H9 (cell line): ENCODE measurements around the gene VIM. TPM values are rescaled to one million over a fixed set of nuclear protein-coding genes. Genes with fewer than 3 reads are reported as not detected.

Experiments used
- DNase-seq: peaks from one replicate; pipeline ENCODE4 v3.0.0-alpha.2; 2017
- H2AFZ ChIP-seq: one replicate; pipeline ENCODE4 v1.6.1; 2013; ENCODE audit warnings: mild to moderate bottlenecking, low read length, control low read depth, moderate library complexity
- H2AK5ac ChIP-seq: 2 replicates; pipeline ENCODE4 v1.6.1; 2013; ENCODE audit warnings: low read length, control low read depth, mixed read lengths; ENCODE audit not compliant: insufficient read length
- H2BK120ac ChIP-seq: one replicate; pipeline ENCODE4 v1.6.1; 2013; ENCODE audit warnings: low read depth, mild to moderate bottlenecking, low read length, control low read depth, inconsistent platforms; ENCODE audit not compliant: poor library complexity, severe bottlenecking
- H2BK12ac ChIP-seq: 2 replicates; pipeline ENCODE4 v1.6.1; 2013; ENCODE audit warnings: low read length, control low read depth, mixed read lengths, low read depth; ENCODE audit not compliant: insufficient read length
- H2BK15ac ChIP-seq: 2 replicates; pipeline ENCODE4 v1.6.1; 2013; ENCODE audit warnings: low read depth, low read length, control low read depth
- H2BK20ac ChIP-seq: one replicate; pipeline ENCODE4 v1.6.1; 2013; ENCODE audit warnings: low read depth, mild to moderate bottlenecking, low read length, control low read depth, inconsistent platforms; ENCODE audit not compliant: poor library complexity, severe bottlenecking
- H2BK5ac ChIP-seq: 2 replicates; pipeline ENCODE4 v1.6.1; 2013; ENCODE audit warnings: low read length, control low read depth, mixed read lengths; ENCODE audit not compliant: insufficient read length
- H3K14ac ChIP-seq: 2 replicates; pipeline ENCODE4 v1.6.1; 2013; ENCODE audit warnings: low read length, control low read depth; ENCODE audit not compliant: insufficient read depth
- H3K18ac ChIP-seq: 2 replicates; pipeline ENCODE4 v1.6.1; 2013; ENCODE audit warnings: low read depth, mild to moderate bottlenecking, mixed read lengths, low read length, control low read depth; ENCODE audit not compliant: insufficient read length
- H3K23ac ChIP-seq: 2 replicates; pipeline ENCODE4 v1.6.1; 2013; ENCODE audit warnings: low read length, control low read depth, mixed read lengths, low read depth; ENCODE audit not compliant: insufficient read length
- H3K23me2 ChIP-seq: 2 replicates; pipeline ENCODE4 v1.6.1; 2013; ENCODE audit warnings: low read depth, mild to moderate bottlenecking, mixed read lengths, low read length, control low read depth; ENCODE audit not compliant: insufficient read length, poor library complexity, severe bottlenecking
- H3K27ac ChIP-seq: 2 replicates; pipeline ENCODE4 v1.5.1; 2013; ENCODE audit warnings: low read length, control low read depth, mixed read lengths, low read depth; ENCODE audit not compliant: insufficient read length
- H3K27me3 ChIP-seq: 2 replicates; pipeline ENCODE4 v1.6.1; 2013; ENCODE audit warnings: low read length, control low read depth, inconsistent platforms; ENCODE audit not compliant: insufficient read depth
- H3K4ac ChIP-seq: 2 replicates; pipeline ENCODE4 v1.6.1; 2013; ENCODE audit warnings: low read depth, mild to moderate bottlenecking, control low read depth, inconsistent platforms, low read length, moderate library complexity
- H3K4me1 ChIP-seq: 2 replicates; pipeline ENCODE4 v1.6.1; 2013; ENCODE audit warnings: low read length, control low read depth, inconsistent platforms; ENCODE audit not compliant: insufficient read depth
- H3K4me2 ChIP-seq: 2 replicates; pipeline ENCODE4 v1.6.1; 2013; ENCODE audit warnings: low read length, control low read depth, mixed read lengths; ENCODE audit not compliant: insufficient read length, insufficient read depth
- H3K56ac ChIP-seq: 2 replicates; pipeline ENCODE4 v1.6.1; 2013; ENCODE audit warnings: low read depth, mild to moderate bottlenecking, mixed read lengths, low read length, control low read depth; ENCODE audit not compliant: insufficient read length
- H3K79me1 ChIP-seq: 2 replicates; pipeline ENCODE4 v1.6.1; 2013; ENCODE audit warnings: low read depth, mild to moderate bottlenecking, moderate library complexity, low read length, control low read depth, inconsistent platforms; ENCODE audit not compliant: insufficient read depth, poor library complexity, severe bottlenecking
- H3K79me2 ChIP-seq: 2 replicates; pipeline ENCODE4 v1.6.1; 2013; ENCODE audit warnings: low read length, control low read depth, inconsistent platforms; ENCODE audit not compliant: insufficient read depth
- H3K9ac ChIP-seq: 2 replicates; pipeline ENCODE4 v1.6.1; 2013; ENCODE audit warnings: low read length, control low read depth, mixed read lengths; ENCODE audit not compliant: insufficient read length; ENCODE audit errors: extremely low read depth
- H3K9me3 ChIP-seq: one replicate; pipeline ENCODE4 v1.6.1; 2013; ENCODE audit warnings: low read depth, low read length, inconsistent platforms; ENCODE audit not compliant: control insufficient read depth
- H3T11ph ChIP-seq: one replicate; pipeline ENCODE4 v1.6.1; 2013; ENCODE audit warnings: mild to moderate bottlenecking, low read length, control low read depth, inconsistent platforms
- H4K20me1 ChIP-seq: one replicate; pipeline ENCODE4 v1.6.1; 2013; ENCODE audit not compliant: control insufficient read depth, insufficient read length, insufficient read depth
- H4K5ac ChIP-seq: 2 replicates; pipeline ENCODE4 v1.6.1; 2013; ENCODE audit warnings: low read depth, mild to moderate bottlenecking, mixed read lengths, low read length, control low read depth; ENCODE audit not compliant: insufficient read length
- H4K8ac ChIP-seq: replicated peaks from 2 replicates; pipeline ENCODE4 v1.6.1; 2013; ENCODE audit warnings: low read length, control low read depth, mixed read lengths, low read depth; ENCODE audit not compliant: insufficient read length
- H4K91ac ChIP-seq: 2 replicates; pipeline ENCODE4 v1.6.1; 2013; ENCODE audit warnings: low read depth, mild to moderate bottlenecking, moderate library complexity, mixed read lengths, low read length, control low read depth; ENCODE audit not compliant: insufficient read length
- H3K27ac Mint-ChIP-seq, 3 experiments: 2 replicates in 2 of 3; 3 replicates in 1 of 3; pipeline ENCODE4 v1.8.0; 2020 to 2021; ENCODE audit warnings: mixed read lengths in 3 of 3, mild to moderate bottlenecking in 1 of 3, moderate library complexity in 1 of 3
- H3K27me3 Mint-ChIP-seq: 2 replicates; pipeline ENCODE4 v1.8.0; 2021; ENCODE audit warnings: low read depth, mild to moderate bottlenecking, moderate library complexity, mixed read lengths
- H3K36me3 Mint-ChIP-seq, 3 experiments: 2 replicates in 2 of 3; 3 replicates in 1 of 3; pipeline ENCODE4 v1.8.0; 2020 to 2021; ENCODE audit warnings: low read depth in 3 of 3, mixed read lengths in 3 of 3; ENCODE audit not compliant: insufficient read depth in 1 of 3
- H3K4me1 Mint-ChIP-seq, 2 experiments: 2 replicates each; pipeline ENCODE4 v1.8.0; 2020; ENCODE audit warnings: mixed read lengths in 2 of 2
- H3K4me3 Mint-ChIP-seq, 2 experiments: 2 replicates in 1 of 2; 3 replicates in 1 of 2; pipeline ENCODE4 v1.8.0; 2020 to 2021; ENCODE audit warnings: mild to moderate bottlenecking in 2 of 2, mixed read lengths in 2 of 2, moderate library complexity in 1 of 2
- H3K9me3 Mint-ChIP-seq, 2 experiments: 2 replicates in 1 of 2; 3 replicates in 1 of 2; pipeline ENCODE4 v1.8.0; 2020; ENCODE audit warnings: mild to moderate bottlenecking in 2 of 2, mixed read lengths in 2 of 2, moderate library complexity in 1 of 2
- CTCF ChIP-seq: fragments of 200-600 bp; sonication (generic); conservative IDR thresholded peaks from 3 replicates; pipeline ENCODE4 v1.8.0; 2021; ENCODE audit warnings: antibody characterized with exemption, mild to moderate bottlenecking
- WGBS: extraction: QIAGEN DNeasy Blood & Tissue Kit; methylation state at CpG from one replicate; pipeline ENCODE4 v1.1.7; 2013; ENCODE audit warnings: missing lambda C conversion rate, low lambda C conversion rate, mixed read lengths; ENCODE audit not compliant: insufficient read length; ENCODE audit errors: extremely low coverage; 5-methylcytosine and 5-hydroxymethylcytosine counted together
- total RNA-seq: library from RNA; stranded (reverse); gene quantifications from 2 replicates; pipeline ENCODE4 v1.2.1, GENCODE V29; 2021

Gene VIM
- total RNA-seq, 1 experiment from 2014 or later, result 232 TPM

GRCh38 chr10:17181751-17182150 lies 46.3 kb upstream of the VIM start:
- Histone ChIP-seq H2BK15ac (no peak overlapping the region), H3K9me3 (no peaks in the 10 kb centered on the region), H2BK20ac (no peak overlapping the region), H4K20me1 (no peaks in the 10 kb centered on the region), H4K91ac (no peak overlapping the region), H2AK5ac (no peak overlapping the region), H3K27ac (no peak overlapping the region), H2BK12ac (no peak overlapping the region), H3K79me2 (no peaks in the 10 kb centered on the region), H3K4me1 (peaks cover 6% of the 10 kb centered on the region; the same call in 1 of the 2 replicates), H3K4ac (no peak overlapping the region), H3K27me3 (no peaks in the 10 kb centered on the region), H3K23ac (no peak overlapping the region), H4K5ac (no peak overlapping the region), H3K56ac (no peak overlapping the region), H3K18ac (no peak overlapping the region), H2BK5ac (no peak overlapping the region), H2AFZ (no peak overlapping the region), H3K23me2 (no peaks in the 10 kb centered on the region), H3K14ac (no peak overlapping the region), H3K9ac (peak overlapping the region; percentile 19), H3K79me1 (peaks cover 4% of the 10 kb centered on the region), H3K4me2 (peak overlapping the region; percentile 12), H4K8ac (no peak overlapping the region), H2BK120ac (no peak overlapping the region), H3T11ph (no peak overlapping the region)
- Mint-ChIP-seq H3K4me1 (peaks cover 12 to 16% of the 10 kb centered on the region in 2 experiments), H3K27ac (peak overlapping the region in 2 of 3 experiments; percentile 4 to 47; a peak in 1 of 7 replicates), H3K27me3 (no peaks in the 10 kb centered on the region), H3K36me3 (no peaks in the 10 kb centered on the region), H3K4me3 (no peak overlapping the region), H3K9me3 (no peaks in the 10 kb centered on the region)
- WGBS, result no CpG with 5 or more reads among the region's 3 CpGs
- DNase-seq, result no peak
- no peak for TF ChIP-seq CTCF
